Thyroid gland (tissue), 4 donors: ENCODE results near the gene GNG12.

Experiments used
- POLR2A ChIP-seq, 2 donors: fragments of 450-650 bp; IDR thresholded peaks; one replicate each; pipeline ENCODE4 v1.6.1; 2017; ENCODE audit warnings: antibody characterized with exemption in 2 of 2, mild to moderate bottlenecking in 2 of 2, moderate library complexity in 1 of 2
- TF ChIP-seq, protein P1 (sequence below), 6 experiments: fragments of 200-600 bp in 3 of 6; fragments of 450-650 bp in 3 of 6; sonication (generic) in 3 of 6; IDR thresholded peaks; one replicate each; pipeline ENCODE4 v1.5.1; 2016 to 2019; ENCODE audit warnings: antibody characterized with exemption in 6 of 6, mild to moderate bottlenecking in 2 of 6, inconsistent platforms in 1 of 6, moderate library complexity in 1 of 6

DNA sequence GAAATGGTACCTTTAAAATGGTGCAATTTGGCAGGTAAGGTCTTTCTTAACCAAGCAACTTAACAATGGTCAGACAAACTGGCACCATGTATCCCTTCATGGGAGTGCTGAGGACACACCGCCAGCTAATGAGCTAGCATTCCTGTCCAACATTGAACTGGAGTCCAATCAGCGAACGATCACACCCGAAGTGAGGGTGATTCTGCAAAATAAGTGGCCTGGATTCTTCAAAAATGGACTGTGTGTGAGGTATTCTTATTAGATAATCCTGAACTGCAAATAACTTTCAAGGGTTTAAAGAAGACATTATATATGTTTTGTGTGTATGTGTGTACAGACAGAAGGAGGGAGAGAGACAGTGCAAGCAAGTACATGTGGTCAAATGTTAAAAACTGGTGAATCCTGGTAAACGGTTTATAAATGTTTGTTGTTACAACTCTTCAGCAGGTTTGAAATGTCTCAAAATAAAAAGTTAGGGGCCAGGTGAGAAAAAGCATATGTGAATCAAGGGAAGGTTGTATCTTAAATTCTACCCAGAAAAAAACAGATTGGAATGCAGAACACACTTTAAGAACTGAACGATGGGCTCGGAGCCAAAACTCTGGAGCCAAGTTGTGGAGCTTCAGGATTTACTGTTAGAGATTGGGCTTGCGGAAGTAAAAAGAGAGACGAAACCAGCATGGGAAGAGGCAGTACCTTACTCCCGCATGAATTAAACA, 127.4 kb downstream of the GNG12 start:
- TF ChIP-seq, protein P1, sequence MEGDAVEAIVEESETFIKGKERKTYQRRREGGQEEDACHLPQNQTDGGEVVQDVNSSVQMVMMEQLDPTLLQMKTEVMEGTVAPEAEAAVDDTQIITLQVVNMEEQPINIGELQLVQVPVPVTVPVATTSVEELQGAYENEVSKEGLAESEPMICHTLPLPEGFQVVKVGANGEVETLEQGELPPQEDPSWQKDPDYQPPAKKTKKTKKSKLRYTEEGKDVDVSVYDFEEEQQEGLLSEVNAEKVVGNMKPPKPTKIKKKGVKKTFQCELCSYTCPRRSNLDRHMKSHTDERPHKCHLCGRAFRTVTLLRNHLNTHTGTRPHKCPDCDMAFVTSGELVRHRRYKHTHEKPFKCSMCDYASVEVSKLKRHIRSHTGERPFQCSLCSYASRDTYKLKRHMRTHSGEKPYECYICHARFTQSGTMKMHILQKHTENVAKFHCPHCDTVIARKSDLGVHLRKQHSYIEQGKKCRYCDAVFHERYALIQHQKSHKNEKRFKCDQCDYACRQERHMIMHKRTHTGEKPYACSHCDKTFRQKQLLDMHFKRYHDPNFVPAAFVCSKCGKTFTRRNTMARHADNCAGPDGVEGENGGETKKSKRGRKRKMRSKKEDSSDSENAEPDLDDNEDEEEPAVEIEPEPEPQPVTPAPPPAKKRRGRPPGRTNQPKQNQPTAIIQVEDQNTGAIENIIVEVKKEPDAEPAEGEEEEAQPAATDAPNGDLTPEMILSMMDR (IDR thresholded peaks at IDR 0.05) = no peak
- TF ChIP-seq POLR2A (IDR thresholded peaks at IDR 0.05) = no peak
